ENCODE data around the gene SEPTIN12.

The SEPTIN12 gene

DNA sequence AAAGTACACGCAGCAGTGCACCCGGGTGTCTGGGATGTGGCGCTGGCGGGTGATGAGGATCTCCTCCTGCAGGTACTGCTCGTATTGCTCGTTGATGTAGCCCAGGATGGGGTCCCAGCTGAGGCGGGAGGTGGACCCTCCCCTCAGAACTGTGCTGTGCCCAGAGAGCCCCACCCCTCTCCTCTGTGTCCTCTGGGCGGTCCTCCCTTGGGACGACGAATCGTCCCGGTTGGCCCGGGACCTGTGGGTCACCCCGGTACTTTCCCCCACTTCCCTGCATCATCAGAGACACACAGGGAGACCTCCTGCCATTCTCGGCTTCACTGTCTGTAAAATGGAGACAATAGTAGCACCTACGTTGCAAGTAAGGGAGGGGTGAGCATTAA lies 4.2 kb downstream of the SEPTIN12 start:
- no peaks in the 10 kb centered on the region for H3K9me3 ChIP-seq (ENCODE audit: control insufficient read depth, low read length)
- no peaks in the 10 kb centered on the region for H3K36me3 ChIP-seq (ENCODE audit: control insufficient read depth, insufficient read depth, low read length)
- whole genome bisulfite sequencing, 2 experiments = 77 to 78% methylated on average over 16 of the region's 16 CpGs
- H3K27ac ChIP-seq (ENCODE audit: insufficient read depth, low read depth, low read length, poor library complexity, severe bottlenecking) = no peak overlapping the region
- H3K27me3 ChIP-seq (ENCODE audit: control insufficient read depth, insufficient read depth, low read length, poor library complexity, severe bottlenecking) = no peaks in the 10 kb centered on the region
- no peak overlapping the region for H3K4me3 ChIP-seq (ENCODE audit: insufficient read depth, low read depth, low read length)
- H3K4me1 ChIP-seq (ENCODE audit: control insufficient read depth, insufficient read depth, low read length) = peaks cover 6% of the 10 kb centered on the region

DNA sequence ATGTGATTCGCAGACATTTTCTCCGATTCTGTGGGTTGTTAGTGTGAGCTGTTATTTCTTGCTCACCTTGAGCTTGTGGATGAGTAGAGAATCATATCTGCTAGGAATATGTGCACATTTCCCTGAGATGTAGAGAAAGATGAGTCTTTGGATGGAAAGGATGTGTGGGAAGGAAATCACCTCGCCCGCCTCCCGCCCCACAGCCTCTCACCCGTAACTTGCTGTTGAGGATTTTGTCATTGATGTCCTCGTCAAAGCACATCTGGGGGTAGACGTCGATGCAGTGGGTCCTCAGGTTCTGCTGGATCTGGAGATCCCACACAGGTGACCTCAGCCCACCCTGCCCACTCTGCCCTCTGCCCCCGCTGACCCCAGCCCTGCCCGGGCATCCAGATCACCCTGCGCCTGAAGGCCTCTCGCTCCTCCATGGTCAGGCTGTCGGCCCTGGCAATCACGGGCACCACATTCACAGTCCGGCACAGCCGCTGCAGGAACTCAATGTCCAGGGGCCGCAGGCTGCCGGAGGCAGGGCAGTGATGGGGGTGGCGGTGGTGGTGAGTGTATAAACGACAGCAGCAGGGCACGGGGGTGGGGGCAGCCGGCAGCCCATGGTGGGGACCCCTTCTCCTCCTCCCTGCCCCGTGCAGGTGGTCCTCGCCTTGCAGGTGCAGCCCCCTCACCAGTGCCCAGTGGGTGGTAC lies 4.7 kb downstream of the SEPTIN12 start:
- Histone ChIP-seq H3K4me3 (ENCODE audit: insufficient read depth, low read depth, low read length) (no peak overlapping the region), H3K36me3 (ENCODE audit: control insufficient read depth, insufficient read depth, low read length) (no peaks in the 10 kb centered on the region), H3K27ac (ENCODE audit: insufficient read depth, low read depth, low read length, poor library complexity, severe bottlenecking) (no peak overlapping the region), H3K27me3 (ENCODE audit: control insufficient read depth, insufficient read depth, low read length, poor library complexity, severe bottlenecking) (no peaks in the 10 kb centered on the region), H3K9me3 (ENCODE audit: control insufficient read depth, low read length) (no peaks in the 10 kb centered on the region), H3K4me1 (ENCODE audit: control insufficient read depth, insufficient read depth, low read length) (peaks cover 6% of the 10 kb centered on the region)
- 93 to 94% methylated on average over 25 of the region's 25 CpGs for WGBS, 2 experiments

DNA sequence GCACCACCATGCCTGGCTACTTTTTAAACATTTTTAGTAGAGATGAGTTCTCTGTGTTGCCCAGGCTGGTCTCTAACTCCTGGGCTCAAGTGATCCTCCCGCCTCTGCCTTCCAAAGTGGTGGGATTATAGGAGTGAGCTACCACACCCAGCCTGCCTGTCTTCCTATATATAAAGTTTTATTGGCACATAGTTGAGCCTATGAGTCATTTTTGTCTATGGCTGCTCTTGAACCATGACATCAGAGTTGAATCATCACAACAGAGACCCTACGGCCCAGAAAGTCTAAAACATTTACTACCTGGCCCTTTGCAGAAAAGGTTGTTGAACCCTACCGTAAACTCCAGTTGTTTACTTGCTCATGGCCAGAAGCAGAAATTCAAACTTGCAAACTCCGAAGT lies 7.9 kb downstream of the SEPTIN12 start:
- Histone ChIP-seq H3K27ac (ENCODE audit: insufficient read depth, low read depth, low read length, poor library complexity, severe bottlenecking) (no peak overlapping the region), H3K27me3 (ENCODE audit: control insufficient read depth, insufficient read depth, low read length, poor library complexity, severe bottlenecking) (no peaks in the 10 kb centered on the region), H3K36me3 (ENCODE audit: control insufficient read depth, insufficient read depth, low read length) (no peaks in the 10 kb centered on the region), H3K9me3 (ENCODE audit: control insufficient read depth, low read length) (no peaks in the 10 kb centered on the region), H3K4me1 (ENCODE audit: control insufficient read depth, insufficient read depth, low read length) (no peaks in the 10 kb centered on the region), H3K4me3 (ENCODE audit: insufficient read depth, low read depth, low read length) (no peak overlapping the region)
- 84 to 94% methylated on average over 4 of the region's 4 CpGs for WGBS, 2 experiments

DNA sequence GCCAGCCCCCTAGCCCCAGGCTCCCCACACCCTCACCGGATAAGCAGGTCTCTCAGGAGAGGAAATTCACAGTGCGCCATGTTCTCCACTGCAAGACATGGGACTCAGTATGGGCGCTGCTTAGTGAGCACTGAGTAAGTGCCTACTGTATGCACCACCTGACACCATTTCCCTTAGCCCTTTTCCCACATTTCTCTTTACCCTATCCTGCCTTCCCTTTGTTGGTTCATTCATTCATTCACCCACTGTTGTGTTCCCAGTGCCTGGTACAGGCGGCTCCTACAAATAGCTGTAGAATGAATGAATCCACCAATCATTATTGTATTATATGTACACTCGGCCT lies 10.1 kb downstream of the SEPTIN12 start:
- Histone ChIP-seq H3K36me3 (ENCODE audit: control insufficient read depth, insufficient read depth, low read length) (no peaks in the 10 kb centered on the region), H3K9me3 (ENCODE audit: control insufficient read depth, low read length) (no peaks in the 10 kb centered on the region), H3K27ac (ENCODE audit: insufficient read depth, low read depth, low read length, poor library complexity, severe bottlenecking) (no peak overlapping the region), H3K27me3 (ENCODE audit: control insufficient read depth, insufficient read depth, low read length, poor library complexity, severe bottlenecking) (no peaks in the 10 kb centered on the region), H3K4me3 (ENCODE audit: insufficient read depth, low read depth, low read length) (no peak overlapping the region), H3K4me1 (ENCODE audit: control insufficient read depth, insufficient read depth, low read length) (no peaks in the 10 kb centered on the region)
- 81 to 89% methylated on average over 5 of the region's 5 CpGs for WGBS, 2 experiments

DNA sequence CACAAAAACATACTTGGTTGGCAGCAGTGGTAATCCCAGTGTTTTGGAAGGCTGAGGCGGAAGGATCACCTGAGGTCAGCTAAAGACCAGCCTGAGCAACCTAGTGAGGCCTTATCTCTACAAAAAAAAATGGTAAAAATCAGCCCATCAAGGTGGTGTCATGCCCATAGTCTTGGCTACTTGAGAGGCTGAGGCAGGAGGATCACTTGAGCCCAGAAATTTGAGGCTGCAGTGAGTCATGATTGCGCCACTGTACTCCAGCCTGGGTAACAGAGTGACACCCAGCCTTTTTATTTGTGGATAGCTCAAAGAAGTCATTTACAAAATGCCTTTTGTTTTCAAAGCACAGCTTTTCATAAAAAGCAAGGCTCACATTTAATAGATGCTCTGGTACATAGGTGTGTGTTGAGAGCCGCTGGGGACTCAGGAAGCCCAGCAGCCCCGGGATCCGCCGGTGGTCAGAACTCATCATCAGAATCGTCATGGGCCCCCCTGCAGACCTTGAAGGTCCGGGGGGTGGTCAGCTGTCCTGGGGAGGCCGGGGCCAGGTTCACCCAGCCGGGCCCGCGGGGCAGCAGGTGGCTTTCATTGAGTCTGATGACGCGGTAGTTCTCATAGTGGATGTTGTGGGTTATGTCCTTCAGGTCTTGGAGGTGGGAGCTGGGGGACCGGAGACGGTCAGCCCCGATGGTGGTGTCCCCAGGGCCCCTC lies 10.7 kb downstream of the SEPTIN12 start:
- Histone ChIP-seq H3K27me3 (ENCODE audit: control insufficient read depth, insufficient read depth, low read length, poor library complexity, severe bottlenecking) (no peaks in the 10 kb centered on the region), H3K9me3 (ENCODE audit: control insufficient read depth, low read length) (no peaks in the 10 kb centered on the region), H3K27ac (ENCODE audit: insufficient read depth, low read depth, low read length, poor library complexity, severe bottlenecking) (no peak overlapping the region), H3K4me1 (ENCODE audit: control insufficient read depth, insufficient read depth, low read length) (no peaks in the 10 kb centered on the region), H3K4me3 (ENCODE audit: insufficient read depth, low read depth, low read length) (no peak overlapping the region), H3K36me3 (ENCODE audit: control insufficient read depth, insufficient read depth, low read length) (no peaks in the 10 kb centered on the region)
- 88 to 91% methylated on average over 17 of the region's 17 CpGs for WGBS, 2 experiments

DNA sequence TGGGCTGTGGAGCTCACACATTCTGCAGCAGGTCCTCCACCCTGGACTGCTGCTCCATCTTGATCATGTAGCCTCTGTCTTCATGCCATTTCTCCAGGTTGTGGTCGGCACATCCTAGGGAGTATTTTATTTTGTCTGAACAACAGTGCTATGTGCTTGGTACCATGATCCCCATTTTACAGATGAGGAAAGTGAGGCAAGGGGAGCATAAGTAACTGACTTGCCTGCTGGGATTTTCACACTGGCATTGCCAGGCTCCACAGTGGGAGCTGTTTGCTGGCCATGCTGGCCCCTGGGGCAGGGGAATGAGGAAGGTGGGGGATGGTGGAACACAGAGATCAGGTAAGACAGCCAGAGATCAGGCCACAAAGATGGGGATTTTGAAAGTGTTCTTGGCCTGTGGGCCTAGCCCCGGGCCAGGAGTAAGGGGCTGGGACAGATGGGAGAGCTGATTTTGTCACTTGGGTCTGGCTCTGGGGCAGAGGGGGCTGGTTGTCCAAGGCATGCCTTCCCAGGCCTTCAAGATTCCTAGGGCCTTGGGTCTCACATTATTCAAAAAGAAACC lies 11.9 kb downstream of the SEPTIN12 start:
- H3K36me3 ChIP-seq (ENCODE audit: control insufficient read depth, insufficient read depth, low read length) = no peaks in the 10 kb centered on the region
- no peaks in the 10 kb centered on the region for H3K4me1 ChIP-seq (ENCODE audit: control insufficient read depth, insufficient read depth, low read length)
- no peak overlapping the region for H3K4me3 ChIP-seq (ENCODE audit: insufficient read depth, low read depth, low read length)
- no peak overlapping the region for H3K27ac ChIP-seq (ENCODE audit: insufficient read depth, low read depth, low read length, poor library complexity, severe bottlenecking)
- 93 to 96% methylated on average over 2 of the region's 2 CpGs for WGBS, 2 experiments
- H3K27me3 ChIP-seq (ENCODE audit: control insufficient read depth, insufficient read depth, low read length, poor library complexity, severe bottlenecking) = no peaks in the 10 kb centered on the region
- no peaks in the 10 kb centered on the region for H3K9me3 ChIP-seq (ENCODE audit: control insufficient read depth, low read length)

DNA sequence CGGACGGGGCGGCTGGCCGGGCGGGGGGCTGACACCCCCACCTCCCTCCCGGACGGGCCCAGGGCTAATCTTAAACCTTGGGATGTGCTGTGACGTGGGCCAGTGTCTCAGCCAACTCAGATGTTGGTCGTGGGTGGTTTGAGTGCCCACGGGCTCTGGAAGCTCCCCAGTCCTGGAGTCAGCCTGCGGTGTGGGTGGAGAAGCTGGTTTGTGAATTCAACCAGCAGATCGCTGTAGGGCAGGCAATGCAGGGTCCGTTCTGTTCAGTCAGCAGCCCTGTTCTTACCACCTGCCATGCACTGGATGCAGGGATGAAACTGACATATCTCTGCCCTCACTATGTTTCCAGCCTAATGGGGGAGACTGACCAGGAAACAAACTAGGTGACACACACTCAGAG lies 13.1 kb downstream of the SEPTIN12 start:
- H3K4me3 ChIP-seq (ENCODE audit: insufficient read depth, low read depth, low read length) = no peak overlapping the region
- H3K36me3 ChIP-seq (ENCODE audit: control insufficient read depth, insufficient read depth, low read length) = no peaks in the 10 kb centered on the region
- H3K27me3 ChIP-seq (ENCODE audit: control insufficient read depth, insufficient read depth, low read length, poor library complexity, severe bottlenecking) = no peaks in the 10 kb centered on the region
- no peak overlapping the region for H3K27ac ChIP-seq (ENCODE audit: insufficient read depth, low read depth, low read length, poor library complexity, severe bottlenecking)
- no peaks in the 10 kb centered on the region for H3K4me1 ChIP-seq (ENCODE audit: control insufficient read depth, insufficient read depth, low read length)
- H3K9me3 ChIP-seq (ENCODE audit: control insufficient read depth, low read length) = no peaks in the 10 kb centered on the region
- 94 to 95% methylated on average over 13 of the region's 13 CpGs for WGBS, 2 experiments

DNA sequence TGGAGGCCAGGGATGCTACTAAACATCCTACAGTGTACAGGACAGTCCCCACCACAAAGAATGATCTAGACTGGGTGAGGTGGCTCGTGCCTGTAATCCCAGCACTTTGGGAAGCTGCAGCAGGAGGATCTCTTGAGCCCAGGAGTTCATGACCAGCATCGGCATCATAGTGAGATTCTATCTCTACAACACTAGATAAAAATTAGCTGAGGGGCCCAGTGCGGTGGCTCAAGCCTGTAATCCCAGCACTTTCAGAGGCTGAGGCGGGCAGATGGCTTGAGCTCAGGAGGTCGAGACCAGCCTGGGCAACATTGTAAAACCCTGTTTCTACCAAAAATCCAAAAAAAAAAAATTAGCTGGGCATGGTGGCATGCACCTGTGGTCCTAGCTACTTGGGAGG lies 15.8 kb downstream of the SEPTIN12 start:
- no peaks in the 10 kb centered on the region for H3K9me3 ChIP-seq (ENCODE audit: control insufficient read depth, low read length)
- H3K4me1 ChIP-seq (ENCODE audit: control insufficient read depth, insufficient read depth, low read length) = no peaks in the 10 kb centered on the region
- H3K4me3 ChIP-seq (ENCODE audit: insufficient read depth, low read depth, low read length) = no peak overlapping the region
- no peak overlapping the region for H3K27ac ChIP-seq (ENCODE audit: insufficient read depth, low read depth, low read length, poor library complexity, severe bottlenecking)
- no peaks in the 10 kb centered on the region for H3K36me3 ChIP-seq (ENCODE audit: control insufficient read depth, insufficient read depth, low read length)
- no peaks in the 10 kb centered on the region for H3K27me3 ChIP-seq (ENCODE audit: control insufficient read depth, insufficient read depth, low read length, poor library complexity, severe bottlenecking)
- WGBS, 2 experiments = 92 to 97% methylated on average over 5 of the region's 5 CpGs

DNA sequence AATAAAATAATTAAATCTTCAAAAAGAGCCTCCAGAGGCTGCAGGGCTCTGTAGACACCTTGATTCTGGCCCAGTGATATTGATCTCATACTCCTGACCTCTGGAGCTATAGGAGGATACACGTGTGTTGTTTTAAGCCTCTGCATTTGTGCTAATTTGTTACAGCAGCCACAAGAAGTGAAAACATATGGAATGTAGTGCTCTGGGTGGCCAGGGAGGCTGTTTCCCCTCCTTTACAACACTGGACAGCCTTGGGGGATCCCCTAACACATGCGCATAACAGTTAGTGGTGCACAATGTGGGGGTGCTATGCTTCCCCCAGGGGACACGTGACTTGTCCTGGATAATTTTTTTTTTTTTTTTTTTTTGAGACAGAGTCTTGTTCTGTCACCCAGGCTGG lies 16.5 kb downstream of the SEPTIN12 start:
- 89 to 90% methylated on average over 3 of the region's 3 CpGs for WGBS, 2 experiments
- Histone ChIP-seq H3K36me3 (ENCODE audit: control insufficient read depth, insufficient read depth, low read length) (no peaks in the 10 kb centered on the region), H3K9me3 (ENCODE audit: control insufficient read depth, low read length) (no peaks in the 10 kb centered on the region), H3K27me3 (ENCODE audit: control insufficient read depth, insufficient read depth, low read length, poor library complexity, severe bottlenecking) (no peaks in the 10 kb centered on the region), H3K4me1 (ENCODE audit: control insufficient read depth, insufficient read depth, low read length) (no peaks in the 10 kb centered on the region), H3K4me3 (ENCODE audit: insufficient read depth, low read depth, low read length) (no peak overlapping the region), H3K27ac (ENCODE audit: insufficient read depth, low read depth, low read length, poor library complexity, severe bottlenecking) (no peak overlapping the region)

DNA sequence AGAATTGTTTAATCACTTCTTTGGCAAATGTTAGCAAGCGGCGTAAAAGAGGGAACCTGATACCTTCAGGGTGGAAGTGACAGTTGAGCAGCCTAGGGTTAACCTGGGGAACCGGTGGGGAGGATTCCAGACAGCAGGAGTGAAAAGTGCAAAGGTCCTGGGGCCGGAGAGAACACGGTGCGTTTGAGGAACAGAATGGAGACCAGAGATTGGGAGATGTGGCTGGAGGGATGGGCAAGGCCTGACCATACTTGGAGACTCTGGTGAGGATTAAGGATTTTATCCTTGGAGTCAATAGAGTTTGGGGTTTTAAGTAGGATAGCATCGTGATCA lies 18.9 kb downstream of the SEPTIN12 start:
- H3K36me3 ChIP-seq (ENCODE audit: control insufficient read depth, insufficient read depth, low read length) = peaks cover 1% of the 10 kb centered on the region
- peaks cover 3% of the 10 kb centered on the region for H3K4me1 ChIP-seq (ENCODE audit: control insufficient read depth, insufficient read depth, low read length)
- peak overlapping the region; percentile 33 for H3K4me3 ChIP-seq (ENCODE audit: insufficient read depth, low read depth, low read length)
- no peak overlapping the region for H3K27ac ChIP-seq (ENCODE audit: insufficient read depth, low read depth, low read length, poor library complexity, severe bottlenecking)
- H3K27me3 ChIP-seq (ENCODE audit: control insufficient read depth, insufficient read depth, low read length, poor library complexity, severe bottlenecking) = no peaks in the 10 kb centered on the region
- H3K9me3 ChIP-seq (ENCODE audit: control insufficient read depth, low read length) = no peaks in the 10 kb centered on the region
- WGBS, 2 experiments = 89 to 94% methylated on average over 7 of the region's 7 CpGs
